HG03442 (cell line): Measurements from ENCODE around the gene RMI2.
A peak's percentile ranks its signal among the peaks of the same experiment; 100 is the strongest.

ENCODE experiments used
- ATAC-seq: cut with Tn5 transposase; IDR thresholded peaks from one replicate; pipeline ENCODE4 v1.9.1; 2021; ENCODE audit warnings: mild to moderate bottlenecking, moderate library complexity; ENCODE audit not compliant: unreplicated experiment

Gene RMI2

GRCh38 chr16:11327277-11328171 is 17.7 kb upstream of the RMI2 start:
- ATAC-seq: peak; percentile 43

DNA sequence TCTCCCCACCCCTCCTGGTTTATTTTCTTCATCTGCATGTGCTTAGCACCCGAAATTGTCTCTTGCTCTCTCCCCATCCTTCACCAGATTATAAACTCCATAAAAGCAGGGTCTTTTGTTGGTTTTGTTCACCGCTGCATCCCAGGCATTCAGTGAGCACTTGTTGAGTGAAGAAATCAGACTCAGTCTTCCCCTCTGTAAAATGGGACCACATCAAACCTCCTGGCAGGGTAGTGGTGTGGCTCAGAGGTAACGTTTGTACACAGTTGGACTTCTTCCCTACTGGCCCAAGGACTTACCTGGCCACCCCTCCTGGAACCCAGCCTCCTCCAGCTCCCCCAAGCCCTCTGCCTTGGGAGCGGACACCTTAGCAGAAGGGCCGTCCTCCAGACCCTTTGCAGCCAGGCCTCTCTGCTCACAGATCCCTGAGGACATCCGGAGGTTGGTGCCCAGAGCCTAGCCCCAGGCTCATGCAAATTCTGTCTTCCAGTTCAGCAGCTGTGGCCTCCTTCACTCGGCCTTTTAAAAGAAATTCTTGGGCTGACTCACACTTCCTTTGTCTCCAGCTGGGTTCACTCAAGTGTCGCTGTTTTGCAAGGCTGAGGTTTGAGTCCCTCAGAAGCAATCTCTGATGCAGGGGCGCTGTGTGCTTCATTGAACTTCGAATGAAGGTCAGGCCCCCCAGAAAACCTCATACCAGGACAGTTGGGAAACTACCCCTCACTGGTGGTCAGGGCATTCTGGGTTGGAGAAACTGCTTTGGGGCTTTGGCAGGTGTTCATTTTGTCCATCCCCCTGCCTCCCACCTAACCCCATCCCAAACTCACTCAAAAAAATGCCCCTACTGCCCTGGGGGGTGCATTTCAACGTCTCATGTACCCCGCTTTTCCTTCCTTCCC is 16.8 kb upstream of the RMI2 start:
- peak; percentile 70 for ATAC-seq

DNA sequence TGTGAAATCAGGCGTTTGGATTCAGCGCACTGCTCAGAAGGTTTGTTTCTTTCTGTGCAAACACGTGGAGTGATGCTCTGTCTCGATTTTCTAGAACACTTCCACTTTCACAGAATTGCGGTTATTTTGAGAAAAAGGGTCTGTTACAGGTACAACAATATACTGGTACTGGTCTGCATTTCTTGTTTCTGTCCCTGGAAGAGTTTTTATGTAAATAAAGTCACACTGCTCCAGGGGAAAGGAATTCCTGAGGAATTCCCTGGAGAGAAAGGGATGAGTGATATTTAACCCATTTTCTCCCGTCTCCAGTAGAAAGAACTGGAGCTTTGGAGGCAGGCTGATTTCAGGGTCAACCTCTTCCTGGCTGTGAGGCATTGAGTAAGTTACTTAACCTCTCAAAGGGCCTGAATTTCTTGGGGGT is 16.2 kb upstream of the RMI2 start:
- peak; percentile 3 for ATAC-seq

GRCh38 chr16:11329891-11330290 is 15.4 kb upstream of the RMI2 start:
- ATAC-seq: no peak

GRCh38 chr16:11330526-11331237 is 14.6 kb upstream of the RMI2 start:
- ATAC-seq: no peak

DNA sequence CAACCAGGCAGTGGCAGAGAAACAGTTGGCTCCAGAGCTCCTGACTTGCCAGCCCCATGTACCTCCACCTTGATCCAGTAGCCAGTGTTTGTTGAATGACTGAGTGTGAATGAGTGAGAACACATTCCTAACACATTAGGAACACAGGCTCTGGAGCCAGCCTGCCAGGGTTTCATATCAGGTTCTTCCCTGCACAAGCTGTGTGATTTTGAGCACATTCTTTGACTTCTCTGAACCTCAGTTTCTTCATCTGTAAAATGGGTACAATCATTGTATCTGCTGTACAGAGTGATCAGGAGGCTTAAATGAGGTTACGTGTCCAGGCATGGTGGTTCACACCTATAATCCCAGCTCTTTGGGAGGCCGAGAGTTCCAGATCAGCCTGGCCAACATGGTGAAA is 13.3 kb upstream of the RMI2 start:
- ATAC-seq: no peak

GRCh38 chr16:11333010-11333409 is 12.2 kb upstream of the RMI2 start:
- ATAC-seq: no peak

- no peak for ATAC-seq
Measured at GRCh38 chr16:11333702-11334101, 11.6 kb upstream of the RMI2 start.

GRCh38 chr16:11334831-11335404 is 10.3 kb upstream of the RMI2 start:
- ATAC-seq: no peak

- ATAC-seq: no peak
Measured at GRCh38 chr16:11339075-11339474, 6.2 kb upstream of the RMI2 start.

GRCh38 chr16:11340710-11341109 is 4.5 kb upstream of the RMI2 start:
- ATAC-seq: no peak

- ATAC-seq: no peak
Measured at GRCh38 chr16:11341371-11341770, 3.9 kb upstream of the RMI2 start.

DNA sequence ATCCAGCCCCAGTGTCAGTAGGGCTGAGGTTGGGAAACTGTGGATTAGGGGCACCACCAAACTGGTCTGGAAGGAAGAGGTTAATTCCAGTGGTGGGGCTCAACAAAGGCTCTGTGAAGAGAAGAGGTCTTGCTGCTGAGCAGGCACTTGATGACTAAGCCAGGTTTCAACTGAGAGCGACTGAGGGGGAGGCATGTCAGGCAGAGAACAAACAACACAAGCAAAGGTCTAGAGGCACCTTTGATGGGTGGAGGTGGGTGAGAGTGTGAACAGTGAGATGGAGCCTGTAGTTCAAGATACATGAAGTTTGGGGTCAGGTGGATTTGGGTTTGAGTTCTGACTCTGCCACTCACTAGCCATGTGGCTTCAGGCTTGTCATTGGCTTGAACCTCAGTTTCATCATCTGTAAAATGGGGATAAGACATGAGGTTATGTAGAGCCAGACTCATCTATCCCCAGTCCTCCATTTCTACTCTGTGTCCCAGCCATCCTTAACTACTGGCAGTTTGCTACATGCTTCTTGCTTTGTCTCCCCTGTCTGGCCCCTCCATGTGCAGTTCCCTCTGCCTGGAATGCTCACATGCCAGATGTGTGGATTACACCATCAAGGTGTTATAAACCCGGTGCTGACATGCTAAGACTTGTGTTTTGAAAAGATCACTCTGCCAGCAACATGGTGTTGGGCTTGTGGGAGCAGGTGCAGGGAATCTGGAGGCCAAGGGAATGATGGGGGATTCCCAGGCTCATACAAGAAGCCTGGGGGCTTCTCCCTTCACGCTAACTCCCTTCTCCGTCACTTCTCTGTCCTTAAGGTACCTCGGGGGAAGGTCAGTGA is 3.0 kb upstream of the RMI2 start:
- no peak for ATAC-seq

- no peak for ATAC-seq
Measured at GRCh38 chr16:11346700-11347319, 1.6 kb downstream of the RMI2 start.

DNA sequence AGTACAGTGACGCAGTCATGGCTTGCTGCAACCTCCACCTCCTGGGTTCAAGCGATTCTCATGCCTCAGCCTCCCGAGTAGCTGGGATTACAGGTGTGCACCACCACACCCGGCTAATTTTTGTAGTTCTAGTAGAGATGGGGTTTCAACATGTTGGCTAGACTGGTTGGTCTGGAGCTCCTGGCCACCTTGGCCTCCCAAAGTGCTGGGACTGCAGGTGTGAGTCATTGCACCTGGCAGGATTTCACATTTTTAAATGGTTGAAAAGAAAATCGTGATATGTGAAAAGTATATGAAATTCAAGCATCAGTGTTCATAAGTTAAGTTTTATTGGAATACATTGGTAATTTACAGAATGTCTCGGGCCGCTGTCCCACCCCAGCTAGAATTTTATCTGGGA is 2.6 kb downstream of the RMI2 start:
- no peak for ATAC-seq

DNA sequence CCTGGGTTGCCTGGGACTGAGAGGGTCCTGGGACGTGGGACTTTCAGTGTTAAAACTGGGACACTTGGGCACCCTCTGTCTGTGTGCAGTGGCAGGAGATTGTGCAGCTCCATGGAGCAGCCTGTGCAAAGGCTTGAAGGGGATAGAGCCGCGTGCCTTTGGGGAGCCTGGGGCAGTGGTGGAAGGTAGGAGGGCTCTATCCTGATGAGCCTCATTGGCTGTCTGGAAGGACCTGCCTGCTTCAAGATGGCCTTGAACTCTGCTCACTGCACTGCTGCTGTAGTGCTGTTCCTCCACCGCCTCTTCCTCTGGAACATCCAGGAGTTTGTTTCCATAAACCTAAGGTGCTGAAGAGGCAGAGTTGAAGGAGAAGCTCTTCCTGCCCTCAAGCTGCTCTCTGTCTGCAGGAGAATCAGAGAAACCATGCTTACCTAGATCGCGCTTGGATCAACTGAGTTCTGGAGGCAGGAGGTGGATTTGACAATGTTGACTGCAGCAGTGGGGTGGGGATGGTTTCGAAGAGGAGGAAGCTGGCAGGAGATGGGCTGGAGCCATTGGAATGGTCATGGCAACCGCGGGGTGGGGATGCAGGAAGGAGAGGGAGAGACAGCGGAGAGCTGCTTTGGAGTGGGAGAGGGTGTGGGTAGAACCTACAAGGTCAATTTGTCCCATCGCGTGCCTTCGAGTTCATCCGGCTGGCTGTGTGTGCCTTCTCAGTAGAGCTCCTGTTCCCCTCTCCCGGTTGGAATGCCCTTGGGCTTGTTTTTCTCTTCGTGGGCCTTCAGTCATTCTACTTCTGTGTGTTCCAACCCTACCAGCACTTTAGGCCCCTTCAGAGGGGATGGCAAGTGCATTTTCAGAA is 3.7 kb downstream of the RMI2 start:
- ATAC-seq: no peak

DNA sequence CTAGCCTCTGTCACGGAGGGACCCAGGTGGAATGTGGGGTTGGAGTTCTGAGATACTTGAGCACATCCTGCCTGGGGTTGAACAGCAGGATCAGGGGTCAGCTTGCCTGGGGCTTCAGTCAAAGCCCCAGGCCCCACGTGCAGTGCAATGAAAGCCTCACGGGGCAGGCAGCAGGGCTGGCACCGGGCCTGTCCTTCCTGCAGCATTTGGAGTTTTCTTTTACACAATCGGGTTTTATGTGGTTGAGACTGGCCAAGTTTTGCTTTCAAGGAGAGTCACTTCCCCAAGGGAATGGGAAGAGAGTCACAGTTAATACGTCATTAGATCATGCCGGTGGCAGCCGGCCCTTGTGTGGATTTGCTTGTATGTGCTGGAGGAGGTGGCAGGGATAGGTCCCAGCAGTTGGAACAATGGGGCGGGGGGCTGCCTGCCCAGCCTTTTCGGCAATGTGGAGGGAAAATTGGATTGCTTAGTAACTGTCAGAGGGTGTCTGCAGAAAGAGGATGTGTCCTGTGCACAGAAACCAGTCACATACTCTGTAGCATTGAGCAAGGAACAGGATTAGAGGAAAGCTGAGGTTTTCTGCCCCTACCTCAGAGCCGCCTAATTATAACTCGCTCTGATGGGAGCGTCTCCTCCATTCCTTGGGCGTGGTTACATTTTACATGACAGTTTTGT is 4.5 kb downstream of the RMI2 start:
- ATAC-seq: no peak

DNA sequence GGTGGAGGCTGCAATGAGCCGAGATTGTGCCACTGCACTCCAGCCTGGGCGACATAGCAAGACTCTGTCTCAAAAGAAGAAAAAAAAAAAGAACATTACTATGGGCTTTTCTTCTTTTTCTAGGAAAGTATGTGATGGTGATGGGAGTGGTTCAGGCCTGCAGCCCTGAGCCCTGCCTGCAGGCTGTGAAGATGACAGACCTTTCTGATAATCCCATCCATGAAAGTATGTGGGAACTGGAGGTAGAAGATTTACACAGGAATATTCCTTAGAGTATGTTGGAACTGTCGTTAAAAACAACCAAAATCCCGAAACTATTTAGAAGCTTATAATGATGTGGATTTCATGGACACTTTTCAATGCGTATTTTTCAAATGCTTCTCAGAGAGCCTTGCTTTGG is 5.3 kb downstream of the RMI2 start:
- ATAC-seq: no peak
